Activated naive CD4-positive, alpha-beta T cell (primary cell): ENCODE data around the gene C16orf87.
"Not testable (repeated sequence)": the region's sequence is repeated elsewhere in the genome, so short reads cannot be mapped to it uniquely, and the experiment has no call there.

Experiments used
- DNase-seq, 4 experiments: peaks; one replicate each; lab custom pipeline; 2025; lab: John Stamatoyannopoulos, UW

Gene C16orf87

GRCh38 chr16:46797501-46797900 lies 33.5 kb downstream of the C16orf87 start:
- DNase-seq, result no peak

- DNase-seq, result no peak
Observed at GRCh38 chr16:46796764-46797269, 34.2 kb downstream of the C16orf87 start.

GRCh38 chr16:46793841-46794240 lies 37.1 kb downstream of the C16orf87 start:
- DNase-seq, result no peak

GRCh38 chr16:46790599-46791270 lies 40.2 kb downstream of the C16orf87 start:
- no peak for DNase-seq

GRCh38 chr16:46789499-46790414 lies 41.2 kb downstream of the C16orf87 start:
- peak; percentile 28 to 67 (median 50) for DNase-seq

GRCh38 chr16:46788891-46789474 lies 42.0 kb downstream of the C16orf87 start:
- no peak for DNase-seq

- DNase-seq, result no peak
Observed at GRCh38 chr16:46787909-46788308, 43.1 kb downstream of the C16orf87 start.

- no peak for DNase-seq
Observed at GRCh38 chr16:46785076-46785845, 45.7 kb downstream of the C16orf87 start.

GRCh38 chr16:46784569-46784968 lies 46.4 kb downstream of the C16orf87 start:
- DNase-seq, result not testable (repeated sequence)

- DNase-seq, result no peak
Observed at GRCh38 chr16:46783800-46784199, 47.2 kb downstream of the C16orf87 start.

- DNase-seq, result no peak
Observed at GRCh38 chr16:46782320-46782719, 48.7 kb downstream of the C16orf87 start.

- DNase-seq, result no peak
Observed at GRCh38 chr16:46777804-46778203, 53.2 kb downstream of the C16orf87 start.

GRCh38 chr16:46775214-46775613 lies 55.8 kb downstream of the C16orf87 start:
- DNase-seq, result no peak

GRCh38 chr16:46774743-46775177 lies 56.2 kb downstream of the C16orf87 start:
- no peak for DNase-seq

GRCh38 chr16:46772463-46772862 lies 58.5 kb downstream of the C16orf87 start:
- DNase-seq, result no peak

GRCh38 chr16:46768809-46769208 lies 62.2 kb downstream of the C16orf87 start:
- DNase-seq, result no peak

GRCh38 chr16:46765050-46765449 lies 65.9 kb downstream of the C16orf87 start:
- DNase-seq, result no peak

- no peak for DNase-seq
Observed at GRCh38 chr16:46763147-46763546, 67.8 kb downstream of the C16orf87 start.

- DNase-seq, result no peak
Observed at GRCh38 chr16:46762583-46762982, 68.4 kb downstream of the C16orf87 start.

- no peak for DNase-seq
Observed at GRCh38 chr16:46759309-46759708, 71.7 kb downstream of the C16orf87 start.

- no peak for DNase-seq
Observed at GRCh38 chr16:46757339-46758050, 73.5 kb downstream of the C16orf87 start.
